WTC11 (cell line): ENCODE measurements around the gene TLE7. TPM values are rescaled to one million over a fixed set of nuclear protein-coding genes. Genes with fewer than 3 reads are reported as not detected.

Experiments used
- ATAC-seq: fragments of 200-7000 bp; cut with Tn5 transposase; 2 replicates; pipeline ENCODE4 v1.10.0; 2021; ENCODE audit warnings: mild to moderate bottlenecking, moderate library complexity
- CTCF ChIA-PET: fragments of 300-600 bp; sonication (Branson Sonifier 250); formaldehyde crosslinking; loops from one replicate; lab custom pipeline; 2021; ENCODE audit warnings: antibody characterized with exemption; lab: Charles Lee
- POLR2A ChIA-PET: fragments of 350-600 bp; sonication (Branson Sonifier 250); formaldehyde crosslinking; loops from one replicate; lab custom pipeline; 2021; ENCODE audit warnings: antibody characterized with exemption; lab: Charles Lee
- DNase-seq: peaks from one replicate; pipeline ENCODE4 v3.0.0; 2021; ENCODE audit warnings: low spot score
- H3K27ac Mint-ChIP-seq: 2 replicates; pipeline ENCODE4 v1.8.0; 2021; ENCODE audit warnings: mixed read lengths
- H3K27me3 Mint-ChIP-seq: 2 replicates; pipeline ENCODE4 v1.8.0; 2021; ENCODE audit warnings: low read depth, mild to moderate bottlenecking, moderate library complexity, mixed read lengths
- H3K36me3 Mint-ChIP-seq: 2 replicates; pipeline ENCODE4 v1.8.0; 2021; ENCODE audit warnings: mixed read lengths
- H3K4me1 Mint-ChIP-seq: 2 replicates; pipeline ENCODE4 v1.8.0; 2022; ENCODE audit warnings: mixed read lengths
- H3K4me3 Mint-ChIP-seq: 2 replicates; pipeline ENCODE4 v1.8.0; 2021; ENCODE audit warnings: mild to moderate bottlenecking, moderate library complexity, mixed read lengths
- H3K9me3 Mint-ChIP-seq: 2 replicates; pipeline ENCODE4 v1.8.0; 2021; ENCODE audit warnings: mixed read lengths
- ATF1 ChIP-seq: sonication (generic); formaldehyde crosslinking; IDR thresholded peaks from 2 replicates; pipeline ENCODE4 v1.8.1; 2023; ENCODE audit warnings: mild to moderate bottlenecking, moderate library complexity, missing genetic modification reagents
- CREB1 ChIP-seq: sonication (generic); formaldehyde crosslinking; IDR thresholded peaks from 2 replicates; pipeline ENCODE4 v1.8.0; 2023; ENCODE audit warnings: mild to moderate bottlenecking, missing genetic modification reagents
- EMX1 ChIP-seq: fragments of 250-450 bp; sonication (Bioruptor Pico); IDR thresholded peaks from 2 replicates; pipeline ENCODE4 v1.8.0; 2021; ENCODE audit warnings: mild to moderate bottlenecking
- FOXK1 ChIP-seq: sonication (generic); formaldehyde crosslinking; IDR thresholded peaks from 2 replicates; pipeline ENCODE4 v1.8.0; 2022; ENCODE audit warnings: mild to moderate bottlenecking, moderate library complexity, missing genetic modification reagents
- GRHL2 ChIP-seq: fragments of 250-450 bp; sonication (Bioruptor Pico); IDR thresholded peaks from 2 replicates; pipeline ENCODE4 v1.8.0; 2022; ENCODE audit warnings: mild to moderate bottlenecking, moderate library complexity; ENCODE audit not compliant: insufficient replicate concordance, severe bottlenecking
- GTF2I ChIP-seq: fragments of 250-450 bp; sonication (Bioruptor Pico); conservative IDR thresholded peaks from 2 replicates; pipeline ENCODE4 v1.4.0; 2021; ENCODE audit warnings: mild to moderate bottlenecking
- JAZF1 ChIP-seq: fragments of 250-450 bp; sonication (Bioruptor Pico); IDR thresholded peaks from 2 replicates; pipeline ENCODE4 v1.9.0; 2021; ENCODE audit warnings: moderate library complexity, mild to moderate bottlenecking, inconsistent platforms
- KAT7 ChIP-seq: sonication (generic); formaldehyde crosslinking; IDR thresholded peaks from 2 replicates; pipeline ENCODE4 v1.8.1; 2023; ENCODE audit warnings: missing genetic modification reagents, mild to moderate bottlenecking, borderline replicate concordance
- MYBL2 ChIP-seq: sonication (generic); formaldehyde crosslinking; IDR thresholded peaks from 2 replicates; pipeline ENCODE4 v1.8.1; 2023; ENCODE audit warnings: mild to moderate bottlenecking, moderate library complexity, missing genetic modification reagents
- NR2C2 ChIP-seq: sonication (generic); formaldehyde crosslinking; IDR thresholded peaks from 2 replicates; pipeline ENCODE4 v1.8.0; 2022; ENCODE audit warnings: mild to moderate bottlenecking, missing genetic modification reagents
- SP1 ChIP-seq: sonication (generic); formaldehyde crosslinking; conservative IDR thresholded peaks from 2 replicates; pipeline ENCODE4 v1.8.1; 2022; ENCODE audit warnings: missing genetic modification reagents
- TCF7 ChIP-seq: sonication (generic); formaldehyde crosslinking; IDR thresholded peaks from 2 replicates; pipeline ENCODE4 v1.8.0; 2022; ENCODE audit warnings: mild to moderate bottlenecking, low read depth, missing genetic modification reagents, moderate library complexity
- ZNF219 ChIP-seq: sonication (generic); formaldehyde crosslinking; IDR thresholded peaks from 2 replicates; pipeline ENCODE4 v1.8.0; 2023; ENCODE audit warnings: missing genetic modification reagents, mild to moderate bottlenecking, borderline replicate concordance
- ZNF232 ChIP-seq: sonication (generic); formaldehyde crosslinking; IDR thresholded peaks from 2 replicates; pipeline ENCODE4 v1.8.0; 2022; ENCODE audit warnings: mild to moderate bottlenecking, missing genetic modification reagents
- ZNF317 ChIP-seq: sonication (generic); formaldehyde crosslinking; IDR thresholded peaks from 2 replicates; pipeline ENCODE4 v1.8.1; 2023; ENCODE audit warnings: low read depth, mild to moderate bottlenecking, moderate library complexity, missing genetic modification reagents, borderline replicate concordance
- total RNA-seq: library from RNA; stranded (reverse); gene quantifications from 3 replicates; pipeline ENCODE4 v1.2.3, GENCODE V29; 2021
- TF ChIP-seq, protein P1 (sequence below): sonication (generic); formaldehyde crosslinking; IDR thresholded peaks from 2 replicates; pipeline ENCODE4 v1.8.0; 2022; ENCODE audit warnings: mild to moderate bottlenecking, missing genetic modification reagents
- TF ChIP-seq, protein P2 (sequence below): fragments of 250-450 bp; sonication (Bioruptor Pico); conservative IDR thresholded peaks from 2 replicates; pipeline ENCODE4 v1.9.0; 2021; ENCODE audit warnings: mild to moderate bottlenecking
- TF ChIP-seq, protein P3 (sequence below): fragments of 250-450 bp; sonication (Bioruptor Pico); IDR thresholded peaks from 2 replicates; pipeline ENCODE4 v2.1.2; 2022; ENCODE audit warnings: mild to moderate bottlenecking, moderate library complexity
- TF ChIP-seq, protein P4 (sequence below): sonication (generic); formaldehyde crosslinking; conservative IDR thresholded peaks from 2 replicates; pipeline ENCODE4 v1.8.1; 2022; ENCODE audit warnings: mild to moderate bottlenecking, missing genetic modification reagents
- TF ChIP-seq, protein P5 (sequence below): sonication (generic); formaldehyde crosslinking; IDR thresholded peaks from 2 replicates; pipeline ENCODE4 v1.8.0; 2022; ENCODE audit warnings: mild to moderate bottlenecking, missing genetic modification reagents
- TF ChIP-seq, protein P6 (sequence below): fragments of 250-450 bp; sonication (Bioruptor Pico); IDR thresholded peaks from 2 replicates; pipeline ENCODE4 v1.9.0; 2021; ENCODE audit warnings: moderate library complexity, mild to moderate bottlenecking, inconsistent platforms, borderline replicate concordance
- TF ChIP-seq, protein P7 (sequence below): sonication (generic); formaldehyde crosslinking; IDR thresholded peaks from 2 replicates; pipeline ENCODE4 v1.8.0; 2023; ENCODE audit warnings: mild to moderate bottlenecking, missing genetic modification reagents
- TF ChIP-seq, protein P8 (sequence below): sonication (generic); formaldehyde crosslinking; IDR thresholded peaks from 2 replicates; pipeline ENCODE4 v1.8.0; 2022; ENCODE audit warnings: mild to moderate bottlenecking, missing genetic modification reagents

Gene TLE7
- total RNA-seq, 1 experiment from 2014 or later: 0.55 TPM

DNA sequence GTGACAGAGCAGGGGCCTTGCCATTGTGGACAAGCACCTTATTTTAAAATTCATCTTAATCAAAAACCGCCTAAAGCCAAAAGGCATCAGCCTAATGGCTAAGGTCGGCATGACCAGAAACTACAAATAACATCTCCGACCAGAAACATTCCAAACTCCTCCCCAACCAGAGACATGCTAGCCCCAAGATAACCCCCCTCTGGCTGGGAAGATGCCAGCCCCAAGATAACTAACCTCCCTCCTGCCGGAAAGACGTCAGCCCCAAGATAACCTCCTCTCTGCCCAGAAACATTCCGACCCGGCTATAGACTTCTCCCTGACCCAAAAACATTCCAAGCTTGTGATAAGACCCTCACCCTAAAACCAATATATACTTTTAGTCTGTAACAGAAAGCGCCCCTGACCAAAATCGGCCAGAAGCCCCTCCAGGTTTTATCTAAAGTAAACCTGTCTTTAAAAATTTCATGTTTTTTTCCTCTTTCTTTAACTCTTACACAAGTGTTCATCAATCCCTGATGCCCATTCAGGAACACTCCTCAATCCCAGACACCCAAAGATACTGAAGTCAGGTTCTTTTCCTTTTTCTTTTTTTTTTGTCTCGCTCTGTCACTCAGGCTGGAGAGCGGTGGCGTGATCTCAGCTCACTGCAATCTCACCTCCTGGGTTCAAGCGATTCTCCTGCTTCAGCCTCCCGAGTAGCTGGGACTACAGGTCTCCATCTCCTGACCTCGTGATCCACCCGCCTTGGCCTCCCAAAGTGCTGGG lies 32.7 kb downstream of the TLE7 start:
- DNase-seq (no peak), ATAC-seq (no peak)
- Mint-ChIP-seq H3K9me3 (peaks cover 10% of the 10 kb centered on the region), H3K4me3 (no peak overlapping the region), H3K27me3 (peaks cover 12% of the 10 kb centered on the region), H3K27ac (no peak overlapping the region), H3K4me1 (peaks cover 8% of the 10 kb centered on the region), H3K36me3 (peaks cover 7% of the 10 kb centered on the region)
- no peak for TF ChIP-seq SP1 (CRISPR knock-in tag)
- TF ChIP-seq, protein P1, sequence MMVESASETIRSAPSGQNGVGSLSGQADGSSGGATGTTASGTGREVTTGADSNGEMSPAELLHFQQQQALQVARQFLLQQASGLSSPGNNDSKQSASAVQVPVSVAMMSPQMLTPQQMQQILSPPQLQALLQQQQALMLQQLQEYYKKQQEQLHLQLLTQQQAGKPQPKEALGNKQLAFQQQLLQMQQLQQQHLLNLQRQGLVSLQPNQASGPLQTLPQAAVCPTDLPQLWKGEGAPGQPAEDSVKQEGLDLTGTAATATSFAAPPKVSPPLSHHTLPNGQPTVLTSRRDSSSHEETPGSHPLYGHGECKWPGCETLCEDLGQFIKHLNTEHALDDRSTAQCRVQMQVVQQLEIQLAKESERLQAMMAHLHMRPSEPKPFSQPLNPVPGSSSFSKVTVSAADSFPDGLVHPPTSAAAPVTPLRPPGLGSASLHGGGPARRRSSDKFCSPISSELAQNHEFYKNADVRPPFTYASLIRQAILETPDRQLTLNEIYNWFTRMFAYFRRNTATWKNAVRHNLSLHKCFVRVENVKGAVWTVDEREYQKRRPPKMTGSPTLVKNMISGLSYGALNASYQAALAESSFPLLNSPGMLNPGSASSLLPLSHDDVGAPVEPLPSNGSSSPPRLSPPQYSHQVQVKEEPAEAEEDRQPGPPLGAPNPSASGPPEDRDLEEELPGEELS: no peak
- no peak for TF ChIP-seq KAT7 (CRISPR knock-in tag)
- TF ChIP-seq, protein P2, sequence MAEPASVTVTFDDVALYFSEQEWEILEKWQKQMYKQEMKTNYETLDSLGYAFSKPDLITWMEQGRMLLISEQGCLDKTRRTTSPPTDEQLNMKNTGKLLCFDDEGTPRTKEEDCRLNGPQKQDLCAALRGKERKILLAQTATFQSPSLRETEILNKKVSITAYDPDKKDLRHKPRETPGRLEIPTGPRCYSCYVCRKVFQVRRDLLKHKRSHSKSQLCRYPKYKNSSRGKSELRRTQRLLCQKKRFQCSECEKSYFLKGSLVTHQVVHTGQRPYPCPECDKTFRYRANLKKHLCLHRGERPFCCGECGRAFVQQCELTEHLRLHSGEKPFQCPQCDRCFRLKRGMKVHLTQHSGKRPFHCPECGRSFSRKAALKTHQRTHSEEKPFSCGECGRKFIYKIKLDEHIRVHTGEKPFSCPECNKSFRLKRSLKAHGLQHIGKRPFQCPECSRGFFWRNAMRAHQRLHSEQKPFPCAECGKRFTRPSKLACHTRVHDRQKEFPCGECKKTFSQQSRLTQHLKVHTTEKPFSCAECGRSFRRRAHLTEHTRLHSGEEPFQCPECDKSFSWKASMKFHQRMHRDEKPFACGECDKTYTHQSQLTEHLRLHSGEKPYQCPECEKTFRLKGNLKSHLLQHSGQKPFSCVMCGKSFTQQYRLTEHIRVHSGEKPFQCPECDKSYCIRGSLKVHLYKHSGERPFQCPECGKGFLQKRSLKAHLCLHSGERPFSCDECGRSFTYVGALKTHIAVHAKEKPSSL (CRISPR knock-in tag): no peak
- ChIA-PET CTCF (no interaction called here), POLR2A (no interaction called here)

DNA sequence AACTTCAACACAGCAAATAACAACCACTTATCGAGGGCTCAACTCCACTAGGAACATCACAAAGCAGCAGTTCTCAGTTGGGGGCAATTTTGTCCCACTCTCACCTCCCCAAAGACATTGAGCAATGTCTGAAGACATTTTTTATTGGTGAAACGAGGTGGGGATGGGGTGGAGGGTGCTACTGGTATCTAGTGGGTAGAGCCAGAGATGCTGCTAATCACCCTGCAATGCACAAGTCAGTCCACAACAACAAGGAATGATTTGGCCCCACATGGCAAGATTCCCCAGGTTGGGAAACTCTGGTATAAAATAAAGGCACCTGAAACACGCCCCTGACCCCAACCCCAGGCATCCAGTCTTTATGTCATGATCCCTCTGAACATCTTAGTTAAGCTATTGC lies 33.3 kb downstream of the TLE7 start:
- peaks cover 12% of the 10 kb centered on the region for H3K9me3 Mint-ChIP-seq
- peaks cover 9% of the 10 kb centered on the region for H3K36me3 Mint-ChIP-seq
- peaks cover 12% of the 10 kb centered on the region for H3K27me3 Mint-ChIP-seq
- DNase-seq (no peak), ATAC-seq (no peak)
- ChIA-PET POLR2A (no interaction called here), CTCF (interaction anchor here (0.6 to 1.1 kb wide), 3 partner anchors 14 to 41 kb away, joined by 3 to 4 read pairs (median 3); no protein-coding TSS in a partner anchor)
- H3K4me1 Mint-ChIP-seq: peaks cover 8% of the 10 kb centered on the region
- H3K4me3 Mint-ChIP-seq: no peak overlapping the region
- H3K27ac Mint-ChIP-seq: no peak overlapping the region
- TF ChIP-seq GRHL2 (no peak), TCF7 (CRISPR knock-in tag) (no peak), GTF2I (CRISPR knock-in tag) (no peak), MYBL2 (CRISPR knock-in tag) (no peak), NR2C2 (CRISPR knock-in tag) (no peak), ZNF219 (CRISPR knock-in tag) (no peak), ZNF232 (CRISPR knock-in tag) (no peak), JAZF1 (CRISPR knock-in tag) (no peak), FOXK1 (CRISPR knock-in tag) (no peak), ZNF317 (CRISPR knock-in tag) (no peak), CREB1 (CRISPR knock-in tag) (no peak), ATF1 (CRISPR knock-in tag) (no peak), EMX1 (CRISPR knock-in tag) (no peak)
- TF ChIP-seq, protein P3, sequence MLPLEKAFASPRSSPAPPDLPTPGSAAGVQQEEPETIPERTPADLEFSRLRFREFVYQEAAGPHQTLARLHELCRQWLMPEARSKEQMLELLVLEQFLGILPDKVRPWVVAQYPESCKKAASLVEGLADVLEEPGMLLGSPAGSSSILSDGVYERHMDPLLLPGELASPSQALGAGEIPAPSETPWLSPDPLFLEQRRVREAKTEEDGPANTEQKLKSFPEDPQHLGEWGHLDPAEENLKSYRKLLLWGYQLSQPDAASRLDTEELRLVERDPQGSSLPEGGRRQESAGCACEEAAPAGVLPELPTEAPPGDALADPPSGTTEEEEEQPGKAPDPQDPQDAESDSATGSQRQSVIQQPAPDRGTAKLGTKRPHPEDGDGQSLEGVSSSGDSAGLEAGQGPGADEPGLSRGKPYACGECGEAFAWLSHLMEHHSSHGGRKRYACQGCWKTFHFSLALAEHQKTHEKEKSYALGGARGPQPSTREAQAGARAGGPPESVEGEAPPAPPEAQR (CRISPR knock-in tag): no peak
- TF ChIP-seq, protein P4, sequence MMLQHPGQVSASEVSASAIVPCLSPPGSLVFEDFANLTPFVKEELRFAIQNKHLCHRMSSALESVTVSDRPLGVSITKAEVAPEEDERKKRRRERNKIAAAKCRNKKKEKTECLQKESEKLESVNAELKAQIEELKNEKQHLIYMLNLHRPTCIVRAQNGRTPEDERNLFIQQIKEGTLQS (CRISPR knock-in tag): no peak
- TF ChIP-seq, protein P5, sequence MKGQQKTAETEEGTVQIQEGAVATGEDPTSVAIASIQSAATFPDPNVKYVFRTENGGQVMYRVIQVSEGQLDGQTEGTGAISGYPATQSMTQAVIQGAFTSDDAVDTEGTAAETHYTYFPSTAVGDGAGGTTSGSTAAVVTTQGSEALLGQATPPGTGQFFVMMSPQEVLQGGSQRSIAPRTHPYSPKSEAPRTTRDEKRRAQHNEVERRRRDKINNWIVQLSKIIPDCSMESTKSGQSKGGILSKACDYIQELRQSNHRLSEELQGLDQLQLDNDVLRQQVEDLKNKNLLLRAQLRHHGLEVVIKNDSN (CRISPR knock-in tag): no peak
- TF ChIP-seq, protein P6, sequence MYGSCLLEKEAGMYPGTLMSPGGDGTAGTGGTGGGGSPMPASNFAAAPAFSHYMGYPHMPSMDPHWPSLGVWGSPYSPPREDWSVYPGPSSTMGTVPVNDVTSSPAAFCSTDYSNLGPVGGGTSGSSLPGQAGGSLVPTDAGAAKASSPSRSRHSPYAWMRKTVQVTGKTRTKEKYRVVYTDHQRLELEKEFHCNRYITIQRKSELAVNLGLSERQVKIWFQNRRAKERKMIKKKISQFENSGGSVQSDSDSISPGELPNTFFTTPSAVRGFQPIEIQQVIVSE (CRISPR knock-in tag): no peak
- TF ChIP-seq, protein P7, sequence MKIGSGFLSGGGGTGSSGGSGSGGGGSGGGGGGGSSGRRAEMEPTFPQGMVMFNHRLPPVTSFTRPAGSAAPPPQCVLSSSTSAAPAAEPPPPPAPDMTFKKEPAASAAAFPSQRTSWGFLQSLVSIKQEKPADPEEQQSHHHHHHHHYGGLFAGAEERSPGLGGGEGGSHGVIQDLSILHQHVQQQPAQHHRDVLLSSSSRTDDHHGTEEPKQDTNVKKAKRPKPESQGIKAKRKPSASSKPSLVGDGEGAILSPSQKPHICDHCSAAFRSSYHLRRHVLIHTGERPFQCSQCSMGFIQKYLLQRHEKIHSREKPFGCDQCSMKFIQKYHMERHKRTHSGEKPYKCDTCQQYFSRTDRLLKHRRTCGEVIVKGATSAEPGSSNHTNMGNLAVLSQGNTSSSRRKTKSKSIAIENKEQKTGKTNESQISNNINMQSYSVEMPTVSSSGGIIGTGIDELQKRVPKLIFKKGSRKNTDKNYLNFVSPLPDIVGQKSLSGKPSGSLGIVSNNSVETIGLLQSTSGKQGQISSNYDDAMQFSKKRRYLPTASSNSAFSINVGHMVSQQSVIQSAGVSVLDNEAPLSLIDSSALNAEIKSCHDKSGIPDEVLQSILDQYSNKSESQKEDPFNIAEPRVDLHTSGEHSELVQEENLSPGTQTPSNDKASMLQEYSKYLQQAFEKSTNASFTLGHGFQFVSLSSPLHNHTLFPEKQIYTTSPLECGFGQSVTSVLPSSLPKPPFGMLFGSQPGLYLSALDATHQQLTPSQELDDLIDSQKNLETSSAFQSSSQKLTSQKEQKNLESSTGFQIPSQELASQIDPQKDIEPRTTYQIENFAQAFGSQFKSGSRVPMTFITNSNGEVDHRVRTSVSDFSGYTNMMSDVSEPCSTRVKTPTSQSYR: no peak
- TF ChIP-seq, protein P8, sequence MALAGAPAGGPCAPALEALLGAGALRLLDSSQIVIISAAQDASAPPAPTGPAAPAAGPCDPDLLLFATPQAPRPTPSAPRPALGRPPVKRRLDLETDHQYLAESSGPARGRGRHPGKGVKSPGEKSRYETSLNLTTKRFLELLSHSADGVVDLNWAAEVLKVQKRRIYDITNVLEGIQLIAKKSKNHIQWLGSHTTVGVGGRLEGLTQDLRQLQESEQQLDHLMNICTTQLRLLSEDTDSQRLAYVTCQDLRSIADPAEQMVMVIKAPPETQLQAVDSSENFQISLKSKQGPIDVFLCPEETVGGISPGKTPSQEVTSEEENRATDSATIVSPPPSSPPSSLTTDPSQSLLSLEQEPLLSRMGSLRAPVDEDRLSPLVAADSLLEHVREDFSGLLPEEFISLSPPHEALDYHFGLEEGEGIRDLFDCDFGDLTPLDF (CRISPR knock-in tag): no peak
